ENCODE measurements around the gene KRTAP10-11. TPM values are rescaled to one million over a fixed set of nuclear protein-coding genes. Genes with fewer than 3 reads are reported as not detected.

KRTAP10-11 gene
- total RNA-seq, 1 donor from 2014 or later: not detected

GRCh38 chr21:44601596-44602462 is 44.4 kb upstream of the KRTAP10-11 start:
- DNase-seq (ENCODE audit: extremely low spot score, unreplicated experiment): peak; percentile 82
- H3K4me3 Mint-ChIP-seq (ENCODE audit: unreplicated experiment): no peak overlapping the region
- no peaks in the 10 kb centered on the region for H3K4me1 Mint-ChIP-seq (ENCODE audit: unreplicated experiment)
- peaks cover 41% of the 10 kb centered on the region for H3K27me3 Mint-ChIP-seq (ENCODE audit: unreplicated experiment)
- peaks cover 5% of the 10 kb centered on the region for H3K9me3 Mint-ChIP-seq (ENCODE audit: unreplicated experiment)
- no peak overlapping the region for H3K27ac Mint-ChIP-seq (ENCODE audit: unreplicated experiment)
- TF ChIP-seq CTCF (IDR thresholded peaks at IDR 0.05): no peak
- no peaks in the 10 kb centered on the region for H3K36me3 Mint-ChIP-seq (ENCODE audit: unreplicated experiment)

- TF ChIP-seq CTCF (IDR thresholded peaks at IDR 0.05): no peak
- H3K4me1 Mint-ChIP-seq (ENCODE audit: unreplicated experiment): no peaks in the 10 kb centered on the region
- H3K27ac Mint-ChIP-seq (ENCODE audit: unreplicated experiment): no peak overlapping the region
- peaks cover 41% of the 10 kb centered on the region for H3K27me3 Mint-ChIP-seq (ENCODE audit: unreplicated experiment)
- H3K4me3 Mint-ChIP-seq (ENCODE audit: unreplicated experiment): no peak overlapping the region
- peak; percentile 49 for DNase-seq (ENCODE audit: extremely low spot score, unreplicated experiment)
- no peaks in the 10 kb centered on the region for H3K36me3 Mint-ChIP-seq (ENCODE audit: unreplicated experiment)
- H3K9me3 Mint-ChIP-seq (ENCODE audit: unreplicated experiment): peaks cover 5% of the 10 kb centered on the region
Measured at GRCh38 chr21:44602463-44602850, 43.8 kb upstream of the KRTAP10-11 start.

GRCh38 chr21:44603109-44603875 is 42.9 kb upstream of the KRTAP10-11 start:
- TF ChIP-seq CTCF (IDR thresholded peaks at IDR 0.05): no peak
- Mint-ChIP-seq H3K9me3 (ENCODE audit: unreplicated experiment) (peaks cover 5% of the 10 kb centered on the region), H3K27ac (ENCODE audit: unreplicated experiment) (no peak overlapping the region), H3K4me3 (ENCODE audit: unreplicated experiment) (no peak overlapping the region), H3K27me3 (ENCODE audit: unreplicated experiment) (peaks cover 35% of the 10 kb centered on the region), H3K4me1 (ENCODE audit: unreplicated experiment) (no peaks in the 10 kb centered on the region), H3K36me3 (ENCODE audit: unreplicated experiment) (no peaks in the 10 kb centered on the region)
- peak; percentile 73 for DNase-seq (ENCODE audit: extremely low spot score, unreplicated experiment)

- TF ChIP-seq CTCF (IDR thresholded peaks at IDR 0.05): no peak
- Mint-ChIP-seq H3K4me3 (ENCODE audit: unreplicated experiment) (no peak overlapping the region), H3K36me3 (ENCODE audit: unreplicated experiment) (no peaks in the 10 kb centered on the region), H3K4me1 (ENCODE audit: unreplicated experiment) (no peaks in the 10 kb centered on the region), H3K27me3 (ENCODE audit: unreplicated experiment) (peaks cover 31% of the 10 kb centered on the region), H3K27ac (ENCODE audit: unreplicated experiment) (no peak overlapping the region), H3K9me3 (ENCODE audit: unreplicated experiment) (peaks cover 8% of the 10 kb centered on the region)
- peak; percentile 53 for DNase-seq (ENCODE audit: extremely low spot score, unreplicated experiment)
Measured at GRCh38 chr21:44603911-44604310, 42.3 kb upstream of the KRTAP10-11 start.

- no peak for TF ChIP-seq CTCF (IDR thresholded peaks at IDR 0.05)
- Mint-ChIP-seq H3K4me3 (ENCODE audit: unreplicated experiment) (no peak overlapping the region), H3K4me1 (ENCODE audit: unreplicated experiment) (no peaks in the 10 kb centered on the region), H3K27me3 (ENCODE audit: unreplicated experiment) (peaks cover 25% of the 10 kb centered on the region), H3K9me3 (ENCODE audit: unreplicated experiment) (peaks cover 25% of the 10 kb centered on the region), H3K27ac (ENCODE audit: unreplicated experiment) (no peak overlapping the region), H3K36me3 (ENCODE audit: unreplicated experiment) (no peaks in the 10 kb centered on the region)
- DNase-seq (ENCODE audit: extremely low spot score, unreplicated experiment): peak; percentile 27
Measured at GRCh38 chr21:44606495-44606894, 39.7 kb upstream of the KRTAP10-11 start.

Measured in osteocyte (in vitro differentiated cells).